ENCODE measurements around the gene SLC25A21.
"Not testable (repeated sequence)": the region's sequence is repeated elsewhere in the genome, so short reads cannot be mapped to it uniquely, and the experiment has no call there.

- TF ChIP-seq POLR2A, CTCF (IDR thresholded peaks at IDR 0.05): not testable (repeated sequence)
Measured at GRCh38 chr14:36896300-36896699, 276.1 kb downstream of the SLC25A21 start.
